ENCODE results near the gene SPRED2. TPM values are rescaled to one million over a fixed set of nuclear protein-coding genes. Genes with fewer than 3 reads are reported as not detected.

The SPRED2 gene
- polyA plus RNA-seq, 4 donors: 38.8 to 40.7 (median 40.5) TPM

GRCh38 chr2:65371074-65371434 is 61.3 kb downstream of the SPRED2 start:
- DNase-seq (ENCODE audit: low read depth in 4 of 4, low spot score in 3 of 4): no peak

- no peak for DNase-seq (ENCODE audit: low read depth in 4 of 4, low spot score in 3 of 4)
Observed at GRCh38 chr2:65370387-65371073, 61.9 kb downstream of the SPRED2 start.

- no peak for DNase-seq (ENCODE audit: low read depth in 4 of 4, low spot score in 3 of 4)
Observed at GRCh38 chr2:65369980-65370379, 62.4 kb downstream of the SPRED2 start.

- no peak for DNase-seq (ENCODE audit: low read depth in 4 of 4, low spot score in 3 of 4)
Observed at GRCh38 chr2:65369574-65369973, 62.8 kb downstream of the SPRED2 start.

GRCh38 chr2:65368468-65368867 is 63.9 kb downstream of the SPRED2 start:
- DNase-seq (ENCODE audit: low read depth in 4 of 4, low spot score in 3 of 4): no peak

- no peak for DNase-seq (ENCODE audit: low read depth in 4 of 4, low spot score in 3 of 4)
Observed at GRCh38 chr2:65367524-65367923, 64.9 kb downstream of the SPRED2 start.

GRCh38 chr2:65366595-65367125 is 65.7 kb downstream of the SPRED2 start:
- DNase-seq (ENCODE audit: low read depth in 4 of 4, low spot score in 3 of 4): no peak

- DNase-seq (ENCODE audit: low read depth in 4 of 4, low spot score in 3 of 4): no peak
Observed at GRCh38 chr2:65364986-65365733, 67.2 kb downstream of the SPRED2 start.

GRCh38 chr2:65363879-65364666 is 68.3 kb downstream of the SPRED2 start:
- no peak for DNase-seq (ENCODE audit: low read depth in 4 of 4, low spot score in 3 of 4)

GRCh38 chr2:65361623-65362022 is 70.8 kb downstream of the SPRED2 start:
- DNase-seq (ENCODE audit: low read depth in 4 of 4, low spot score in 3 of 4): no peak

GRCh38 chr2:65360441-65360840 is 72.0 kb downstream of the SPRED2 start:
- DNase-seq (ENCODE audit: low read depth in 4 of 4, low spot score in 3 of 4): no peak

GRCh38 chr2:65358678-65359400 is 73.6 kb downstream of the SPRED2 start:
- DNase-seq (ENCODE audit: low read depth in 4 of 4, low spot score in 3 of 4): no peak

GRCh38 chr2:65357959-65358294 is 74.5 kb downstream of the SPRED2 start:
- no peak for DNase-seq (ENCODE audit: low read depth in 4 of 4, low spot score in 3 of 4)

- no peak for DNase-seq (ENCODE audit: low read depth in 4 of 4, low spot score in 3 of 4)
Observed at GRCh38 chr2:65357095-65357958, 75.1 kb downstream of the SPRED2 start.

GRCh38 chr2:65355186-65355831 is 77.1 kb downstream of the SPRED2 start:
- no peak for DNase-seq (ENCODE audit: low read depth in 4 of 4, low spot score in 3 of 4)

- no peak for DNase-seq (ENCODE audit: low read depth in 4 of 4, low spot score in 3 of 4)
Observed at GRCh38 chr2:65354773-65355172, 77.6 kb downstream of the SPRED2 start.

GRCh38 chr2:65353927-65354326 is 78.5 kb downstream of the SPRED2 start:
- DNase-seq (ENCODE audit: low read depth in 4 of 4, low spot score in 3 of 4): no peak

- DNase-seq (ENCODE audit: low read depth in 4 of 4, low spot score in 3 of 4): no peak
Observed at GRCh38 chr2:65353046-65353445, 79.4 kb downstream of the SPRED2 start.

- no peak for DNase-seq (ENCODE audit: low read depth in 4 of 4, low spot score in 3 of 4)
Observed at GRCh38 chr2:65351948-65352595, 80.3 kb downstream of the SPRED2 start.
